Stimulated activated naive B cell treated with anti-CD40 and anti-IgM and Interleukin-4, amounts not matched to agents 10 μg/mL and 1 μg/mL and 100 μg/mL, for 72 hours (primary cell): ENCODE data around the gene ERBIN.

Experiments
- ATAC-seq, 2 donors: fragments of 150-1000 bp; cut with Tn5 transposase; replicated peaks; 2 replicates each; pipeline ENCODE4 v1.10.0; 2021; ENCODE audit warnings: moderate library complexity in 1 of 2
- DNase-seq: peaks from one replicate; pipeline ENCODE4 v3.0.0; 2021
- H3K27ac Mint-ChIP-seq: one replicate; pipeline ENCODE4 v1.8.0; 2022; ENCODE audit warnings: mild to moderate bottlenecking, mixed read lengths
- H3K27me3 Mint-ChIP-seq, 2 donors: one replicate each; pipeline ENCODE4 v1.8.0; 2022; ENCODE audit warnings: mixed read lengths in 2 of 2
- H3K36me3 Mint-ChIP-seq, 2 donors: one replicate each; pipeline ENCODE4 v1.8.0; 2022; ENCODE audit warnings: mixed read lengths in 2 of 2, mild to moderate bottlenecking in 1 of 2
- H3K4me1 Mint-ChIP-seq, 2 donors: one replicate each; pipeline ENCODE4 v1.8.0; 2022; ENCODE audit warnings: mixed read lengths in 2 of 2, mild to moderate bottlenecking in 1 of 2
- H3K4me3 Mint-ChIP-seq, 2 donors: one replicate each; pipeline ENCODE4 v1.8.0; 2022; ENCODE audit warnings: mild to moderate bottlenecking in 2 of 2, mixed read lengths in 2 of 2, moderate library complexity in 1 of 2
- H3K9me3 Mint-ChIP-seq, 2 donors: one replicate each; pipeline ENCODE4 v1.8.0; 2022; ENCODE audit warnings: mixed read lengths in 2 of 2, mild to moderate bottlenecking in 1 of 2

Gene ERBIN

DNA sequence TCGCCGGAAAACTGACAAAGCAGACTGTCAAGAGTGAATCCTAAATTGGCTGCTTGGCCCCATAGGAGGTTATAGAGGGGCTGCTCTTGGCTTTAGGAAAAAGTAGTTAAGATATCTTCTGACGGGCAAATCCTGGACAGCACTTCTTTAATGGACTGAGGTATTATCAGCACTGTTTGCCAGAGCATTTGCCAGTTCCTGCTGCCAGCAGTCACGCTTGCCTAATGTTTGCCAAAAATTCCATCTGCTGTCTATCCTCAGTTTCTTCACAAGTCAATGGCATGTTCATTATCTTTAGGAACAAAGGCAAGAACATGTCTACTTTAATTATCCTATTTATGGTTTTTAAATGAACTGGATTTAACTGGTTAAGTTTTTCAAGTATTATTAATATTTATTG is 191.9 kb downstream of the ERBIN start:
- Mint-ChIP-seq H3K4me3 (no peak overlapping the region), H3K36me3 (no peaks in the 10 kb centered on the region), H3K27ac (no peak overlapping the region), H3K27me3 (no peaks in the 10 kb centered on the region), H3K4me1 (no peaks in the 10 kb centered on the region), H3K9me3 (peaks cover 0 to 2% of the 10 kb centered on the region in 2 donors)
- ATAC-seq, result no peak
- DNase-seq, result no peak

DNA sequence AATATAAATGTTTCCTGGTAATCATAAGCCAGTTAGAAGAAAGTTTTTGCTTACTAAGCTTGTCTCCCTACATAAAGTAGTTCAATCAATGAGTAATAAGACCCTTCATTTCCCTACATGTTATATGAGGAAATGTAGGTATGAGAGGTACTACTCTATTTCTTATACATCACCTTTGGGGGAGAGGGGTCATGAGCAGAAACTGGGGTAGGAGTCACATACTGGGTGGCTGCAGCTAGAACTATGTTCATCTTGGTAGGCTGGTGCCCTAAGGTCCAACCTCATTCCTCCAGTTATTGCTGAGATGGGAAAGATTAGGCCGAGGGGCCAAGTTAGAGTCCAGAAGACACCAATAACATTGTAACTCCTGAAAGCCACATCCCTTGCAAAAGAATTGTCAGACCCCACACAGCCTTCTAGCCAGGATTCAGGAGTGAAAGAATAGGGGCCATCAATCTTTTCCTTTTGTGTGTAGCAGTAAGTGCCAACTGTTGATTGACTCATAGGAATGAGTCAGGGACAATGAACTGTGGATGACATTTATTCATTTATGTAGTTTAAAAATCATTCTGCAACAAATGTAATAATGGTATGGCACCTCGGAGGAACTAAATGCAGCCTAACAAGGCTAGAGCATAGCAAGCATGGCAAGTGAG is 196.1 kb downstream of the ERBIN start:
- Mint-ChIP-seq H3K27ac (no peak overlapping the region), H3K36me3 (no peaks in the 10 kb centered on the region), H3K4me1 (no peaks in the 10 kb centered on the region), H3K4me3 (no peak overlapping the region), H3K27me3 (no peaks in the 10 kb centered on the region), H3K9me3 (no peaks in the 10 kb centered on the region)
- no peak for ATAC-seq
- no peak for DNase-seq

DNA sequence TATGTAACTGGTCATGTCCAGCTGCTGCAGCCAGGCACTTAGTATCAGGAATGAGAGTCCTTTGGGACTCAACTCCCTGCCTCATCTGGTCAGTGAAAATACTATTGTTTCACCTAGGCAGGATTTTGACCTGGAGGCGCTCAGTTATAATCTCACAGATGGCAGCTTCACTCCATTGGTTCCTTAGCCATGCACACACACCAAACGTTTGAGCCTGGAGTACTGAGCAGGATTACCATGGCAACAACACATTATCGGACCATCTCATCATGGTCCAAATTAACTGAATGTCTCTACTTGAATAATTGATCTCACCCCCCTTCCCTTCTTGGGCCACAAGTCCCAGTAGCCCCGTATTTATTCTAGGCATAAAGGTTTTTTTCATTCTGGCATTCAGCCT is 202.8 kb downstream of the ERBIN start:
- DNase-seq (no peak), ATAC-seq (no peak)
- no peak overlapping the region for H3K27ac Mint-ChIP-seq
- peaks cover 0 to 4% of the 10 kb centered on the region in 2 donors for H3K36me3 Mint-ChIP-seq
- no peaks in the 10 kb centered on the region for H3K27me3 Mint-ChIP-seq
- peaks cover 0 to 3% of the 10 kb centered on the region in 2 donors for H3K9me3 Mint-ChIP-seq
- H3K4me3 Mint-ChIP-seq, result no peak overlapping the region
- H3K4me1 Mint-ChIP-seq, result no peaks in the 10 kb centered on the region

DNA sequence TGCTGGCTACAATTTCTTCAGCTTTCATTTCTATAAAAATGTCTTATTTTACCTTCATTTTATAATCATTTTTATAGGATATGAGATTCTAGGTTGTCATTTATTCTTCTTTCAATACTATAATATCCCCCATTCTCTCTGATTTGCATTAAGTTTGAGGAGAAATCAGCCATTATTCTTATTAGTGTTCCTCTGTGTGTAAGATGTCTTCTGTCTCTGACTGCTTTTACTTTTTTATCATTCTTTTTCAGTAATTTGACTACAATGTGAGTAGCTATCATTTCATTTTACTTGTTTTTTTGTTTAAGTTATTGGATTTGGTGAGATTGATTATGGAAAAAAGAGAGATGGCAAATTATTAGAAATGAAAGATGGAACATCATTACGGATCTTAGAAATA is 204.1 kb downstream of the ERBIN start:
- H3K27me3 Mint-ChIP-seq, result no peaks in the 10 kb centered on the region
- H3K36me3 Mint-ChIP-seq, result peaks cover 0 to 4% of the 10 kb centered on the region in 2 donors
- no peak for ATAC-seq
- H3K9me3 Mint-ChIP-seq, result peaks cover 0 to 5% of the 10 kb centered on the region in 2 donors
- H3K27ac Mint-ChIP-seq, result no peak overlapping the region
- H3K4me1 Mint-ChIP-seq, result no peaks in the 10 kb centered on the region
- DNase-seq, result no peak
- no peak overlapping the region for H3K4me3 Mint-ChIP-seq
